Sigmoid colon (tissue), 4 donors: ENCODE results near the gene GK.

ENCODE experiments used
- CTCF ChIP-seq, 4 experiments: fragments of 450-650 bp in 3 of 4; fragments of 200-600 bp in 1 of 4; IDR thresholded peaks; one replicate each; pipeline ENCODE4 v1.5.1; 2016 to 2019; ENCODE audit warnings: antibody characterized with exemption in 4 of 4, mild to moderate bottlenecking in 3 of 4, moderate library complexity in 2 of 4
- EP300 ChIP-seq, 4 donors: sonication (generic); formaldehyde crosslinking; IDR thresholded peaks; one replicate each; pipeline ENCODE4 v1.6.1; 2017; ENCODE audit warnings: antibody characterized with exemption in 4 of 4
- POLR2A ChIP-seq, 2 donors: fragments of 450-650 bp; IDR thresholded peaks; one replicate each; pipeline ENCODE4 v1.6.1; 2016; ENCODE audit warnings: antibody characterized with exemption in 2 of 2, mild to moderate bottlenecking in 2 of 2, moderate library complexity in 2 of 2
- POLR2AphosphoS5 ChIP-seq, 4 donors: sonication (generic); formaldehyde crosslinking; IDR thresholded peaks; one replicate each; pipeline ENCODE4 v1.6.1; 2017; ENCODE audit warnings: antibody characterized with exemption in 4 of 4

GRCh38 chrX:30689116-30689515 is 35.9 kb downstream of the GK start:
- TF ChIP-seq CTCF (IDR thresholded peaks at IDR 0.05) = no peak
- TF ChIP-seq EP300 (IDR thresholded peaks at IDR 0.05) = no peak
- TF ChIP-seq POLR2A (IDR thresholded peaks at IDR 0.05) = no peak
- TF ChIP-seq POLR2AphosphoS5 (IDR thresholded peaks at IDR 0.05) = no peak
